Spleen (tissue), 11 donors: ENCODE measurements around the gene PITPNB. TPM values are rescaled to one million over a fixed set of nuclear protein-coding genes. Genes with fewer than 3 reads are reported as not detected.

Experiments
- DNase-seq: peaks from one replicate; pipeline ENCODE4 v3.0.0-alpha.2; 2020
- H3K27ac ChIP-seq, 8 donors: fragments of 200-600 bp; sonication (generic) in 7 of 8; 1 replicate in 4 of 8; 2 replicates in 4 of 8; pipeline versions ENCODE4 v1.5.0 to v1.8.0; 2016 to 2021; ENCODE audit warnings: inconsistent platforms in 4 of 8, mild to moderate bottlenecking in 4 of 8, moderate library complexity in 1 of 8
- H3K27me3 ChIP-seq, 7 donors: fragments of 200-600 bp; sonication (generic) in 6 of 7; replicated peaks in 1 of 7; 1 replicate in 4 of 7; 2 replicates in 3 of 7; pipeline versions ENCODE4 v1.5.0 to v1.8.0; 2016 to 2021; ENCODE audit warnings: inconsistent platforms in 3 of 7, mild to moderate bottlenecking in 1 of 7
- H3K36me3 ChIP-seq, 6 donors: fragments of 200-600 bp; sonication (generic) in 5 of 6; 1 replicate in 4 of 6; 2 replicates in 2 of 6; pipeline versions ENCODE4 v1.5.0 to v1.8.0; 2016 to 2021; ENCODE audit warnings: inconsistent platforms in 2 of 6
- H3K4me1 ChIP-seq, 6 donors: fragments of 200-600 bp; sonication (generic) in 5 of 6; 1 replicate in 3 of 6; 2 replicates in 3 of 6; pipeline versions ENCODE4 v1.5.0 to v1.8.0; 2016 to 2021; ENCODE audit warnings: inconsistent platforms in 3 of 6
- H3K4me3 ChIP-seq, 8 donors: fragments of 200-600 bp; sonication (generic) in 7 of 8; 1 replicate in 4 of 8; 2 replicates in 4 of 8; pipeline versions ENCODE4 v1.5.0 to v1.8.0; 2016 to 2021; ENCODE audit warnings: inconsistent platforms in 4 of 8, mild to moderate bottlenecking in 4 of 8, moderate library complexity in 2 of 8
- H3K9me3 ChIP-seq, 8 donors: fragments of 200-600 bp; sonication (generic) in 7 of 8; 1 replicate in 4 of 8; 2 replicates in 4 of 8; pipeline versions ENCODE4 v1.5.0 to v1.8.0; 2016 to 2021; ENCODE audit warnings: inconsistent platforms in 4 of 8
- POLR2A ChIP-seq, 3 donors: fragments of 450-650 bp; IDR thresholded peaks; one replicate each; pipeline ENCODE4 v1.5.1; 2017; ENCODE audit warnings: antibody characterized with exemption in 3 of 3, mild to moderate bottlenecking in 1 of 3
- POLR2AphosphoS5 ChIP-seq, 3 donors: sonication (generic); formaldehyde crosslinking; IDR thresholded peaks; one replicate each; pipeline ENCODE4 v1.5.1; 2017; ENCODE audit warnings: antibody characterized with exemption in 3 of 3
- WGBS, 5 donors: extraction: QIAGEN DNeasy Blood & Tissue Kit in 3 of 5; methylation state at CpG; one replicate each; pipeline versions ENCODE4 v1.1.5 to v1.1.7; 2013 to 2018; 5-methylcytosine and 5-hydroxymethylcytosine counted together
- intact Hi-C: fragments of 100-400 bp; cut with DNase I; formaldehyde crosslinking; loops from one replicate; pipeline ENCODE4 v1.15.0; 2023; ENCODE audit warnings: low total_unique reads
- polyA plus RNA-seq, 3 donors: library from polyadenylated mRNA; stranded (reverse); fragments of 200-250 nt; gene quantifications; one replicate each; pipeline ENCODE4 v1.2.1, GENCODE V29; 2013
- total RNA-seq, 7 donors: library from RNA; depleted of rRNA in 3 of 7; stranded (reverse); fragments of >200 nt in 3 of 7; fragmentation: NEBNext Ultra II Directional in 4 of 7; extraction: Animal tissue kit (Norgen Biotek cat#: 25700) in 4 of 7; gene quantifications; one replicate each; pipeline versions ENCODE4 v1.1.0 to v1.2.1, GENCODE V29; 2016 to 2021
- TF ChIP-seq, protein P1 (sequence below), 11 experiments: fragments of 200-600 bp in 7 of 11; fragments of 450-650 bp in 4 of 11; sonication (generic) in 4 of 11; IDR thresholded peaks in 8 of 11; conservative IDR thresholded peaks in 3 of 11; 1 replicate in 7 of 11; 2 replicates in 4 of 11; pipeline versions ENCODE4 v1.4.0 to v1.8.0; 2016 to 2021; ENCODE audit warnings: antibody characterized with exemption in 11 of 11, inconsistent platforms in 4 of 11, mild to moderate bottlenecking in 1 of 11
- donor health status: healthy with polysubstance abuse.
- donor health status: DM: no; HTN: no; CAD: no; lungs with moderate emphysema.
- donor health status: DM: no; HTN: no; CAD: no.
- donor health status: Bipolar disorder and iron deficiency.
- donor health status: healthy.
- donor health status: DM: no; HTN: no; CAD: no.
- donor health status: DM: yes; HTN: yes; CAD: no.

PITPNB gene
- total and polyA plus RNA-seq, 10 donors, result 17.5 to 67.2 (median 48.9) TPM

DNA sequence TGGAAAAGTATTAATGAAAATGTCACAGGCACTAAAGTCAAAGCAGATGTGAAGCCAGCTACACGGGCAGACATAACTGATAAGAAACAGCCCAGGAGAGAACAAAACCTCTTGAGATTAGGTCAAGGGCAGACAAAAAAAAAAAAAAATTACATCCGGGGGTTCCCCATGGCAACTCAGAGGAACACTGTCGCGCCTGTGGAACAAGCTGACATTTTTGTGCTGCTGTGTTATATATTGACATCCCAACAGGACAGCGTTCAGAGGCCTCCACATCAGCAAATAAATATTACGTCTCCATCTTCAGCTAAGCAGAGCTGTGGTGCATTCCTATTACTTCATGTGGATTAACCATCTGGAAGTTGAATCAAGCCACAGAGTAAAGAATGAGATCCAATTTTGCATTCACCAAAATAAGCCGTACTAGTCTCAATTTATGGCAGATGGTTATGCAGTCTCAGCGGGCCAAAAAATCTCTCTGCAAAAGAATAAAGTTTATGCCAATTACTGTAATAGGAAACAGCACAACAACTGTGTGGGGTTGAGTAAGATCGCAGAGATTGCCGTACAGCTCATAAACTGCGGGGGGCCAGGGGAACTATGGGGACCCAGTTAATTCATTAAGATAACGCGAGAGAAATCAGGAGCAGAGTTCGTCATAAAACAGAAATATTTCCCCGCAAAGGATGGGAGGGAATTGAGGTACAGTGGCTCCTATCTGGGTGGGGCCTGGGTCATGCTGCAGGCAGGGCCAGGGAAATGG, 76.2 kb downstream of the PITPNB start:
- H3K4me3 ChIP-seq, result no peak overlapping the region
- no peak for DNase-seq
- peaks cover 0 to 13% (median 0%) of the 10 kb centered on the region in 6 donors for H3K4me1 ChIP-seq
- 82 to 87% (median 85%) methylated on average over 15 of the region's 15 CpGs for WGBS, 5 donors
- H3K27ac ChIP-seq, result no peak overlapping the region
- intact Hi-C loops, result no loop called here
- H3K36me3 ChIP-seq, result peaks cover 0 to 54% (median 0%) of the 10 kb centered on the region in 6 donors
- H3K9me3 ChIP-seq, result peaks cover 0 to 9% (median 1%) of the 10 kb centered on the region in 8 donors
- no peaks in the 10 kb centered on the region for H3K27me3 ChIP-seq
- TF ChIP-seq, protein P1, sequence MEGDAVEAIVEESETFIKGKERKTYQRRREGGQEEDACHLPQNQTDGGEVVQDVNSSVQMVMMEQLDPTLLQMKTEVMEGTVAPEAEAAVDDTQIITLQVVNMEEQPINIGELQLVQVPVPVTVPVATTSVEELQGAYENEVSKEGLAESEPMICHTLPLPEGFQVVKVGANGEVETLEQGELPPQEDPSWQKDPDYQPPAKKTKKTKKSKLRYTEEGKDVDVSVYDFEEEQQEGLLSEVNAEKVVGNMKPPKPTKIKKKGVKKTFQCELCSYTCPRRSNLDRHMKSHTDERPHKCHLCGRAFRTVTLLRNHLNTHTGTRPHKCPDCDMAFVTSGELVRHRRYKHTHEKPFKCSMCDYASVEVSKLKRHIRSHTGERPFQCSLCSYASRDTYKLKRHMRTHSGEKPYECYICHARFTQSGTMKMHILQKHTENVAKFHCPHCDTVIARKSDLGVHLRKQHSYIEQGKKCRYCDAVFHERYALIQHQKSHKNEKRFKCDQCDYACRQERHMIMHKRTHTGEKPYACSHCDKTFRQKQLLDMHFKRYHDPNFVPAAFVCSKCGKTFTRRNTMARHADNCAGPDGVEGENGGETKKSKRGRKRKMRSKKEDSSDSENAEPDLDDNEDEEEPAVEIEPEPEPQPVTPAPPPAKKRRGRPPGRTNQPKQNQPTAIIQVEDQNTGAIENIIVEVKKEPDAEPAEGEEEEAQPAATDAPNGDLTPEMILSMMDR (IDR thresholded peaks at IDR 0.05 in 8 of 11, conservative IDR thresholded peaks at IDR 0.05 in 3 of 11), result no peak
- TF ChIP-seq POLR2AphosphoS5 (IDR thresholded peaks at IDR 0.05) (no peak), POLR2A (IDR thresholded peaks at IDR 0.05) (no peak)

DNA sequence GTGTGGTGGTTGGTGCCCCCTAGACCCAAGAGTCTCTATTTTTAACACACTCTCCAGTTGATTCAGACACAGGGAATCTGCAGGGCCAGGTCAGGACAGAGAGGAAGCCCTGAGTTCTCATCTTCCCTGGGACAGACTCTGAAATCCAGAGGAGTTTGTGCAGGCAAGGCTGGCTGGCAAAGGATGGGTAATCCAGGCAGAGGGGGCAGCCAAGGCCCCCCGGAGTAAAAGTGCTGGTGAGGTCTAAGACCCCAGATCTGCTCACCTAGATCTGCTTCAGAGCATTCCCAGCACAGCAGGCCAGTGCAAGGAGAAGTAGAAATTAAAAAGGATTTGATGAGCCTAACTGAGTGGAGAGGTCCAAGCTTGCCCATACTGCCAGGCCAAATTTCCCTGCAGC, 76.9 kb downstream of the PITPNB start:
- TF ChIP-seq, protein P1 (IDR thresholded peaks at IDR 0.05 in 8 of 11, conservative IDR thresholded peaks at IDR 0.05 in 3 of 11), result no peak
- TF ChIP-seq POLR2A (IDR thresholded peaks at IDR 0.05) (no peak), POLR2AphosphoS5 (IDR thresholded peaks at IDR 0.05) (no peak)
- peaks cover 0 to 10% (median 3%) of the 10 kb centered on the region in 8 donors for H3K9me3 ChIP-seq
- DNase-seq, result no peak
- 73 to 88% (median 85%) methylated on average over 1 of the region's 1 CpG for WGBS, 5 donors
- H3K4me3 ChIP-seq, result no peak overlapping the region
- peaks cover 0 to 13% (median 0%) of the 10 kb centered on the region in 6 donors for H3K4me1 ChIP-seq
- intact Hi-C loops, result no loop called here
- no peaks in the 10 kb centered on the region for H3K27me3 ChIP-seq
- no peak overlapping the region for H3K27ac ChIP-seq
- peaks cover 0 to 47% (median 0%) of the 10 kb centered on the region in 6 donors for H3K36me3 ChIP-seq

GRCh38 chr22:27840436-27840835, 78.6 kb downstream of the PITPNB start:
- TF ChIP-seq POLR2AphosphoS5 (IDR thresholded peaks at IDR 0.05) (peak in 1 of 3 donors; percentile 13), POLR2A (IDR thresholded peaks at IDR 0.05) (no peak)
- TF ChIP-seq, protein P1 (IDR thresholded peaks at IDR 0.05 in 8 of 11, conservative IDR thresholded peaks at IDR 0.05 in 3 of 11), result no peak
- no peaks in the 10 kb centered on the region for H3K27me3 ChIP-seq
- H3K9me3 ChIP-seq, result peaks cover 0 to 10% (median 3%) of the 10 kb centered on the region in 8 donors
- no peak for DNase-seq
- 87 to 95% (median 93%) methylated on average over 6 to 7 of the region's 7 CpGs for WGBS, 5 donors
- peaks cover 0 to 31% (median 0%) of the 10 kb centered on the region in 6 donors for H3K36me3 ChIP-seq
- intact Hi-C loops, result no loop called here
- H3K4me1 ChIP-seq, result peaks cover 0 to 13% (median 0%) of the 10 kb centered on the region in 6 donors
- H3K4me3 ChIP-seq, result no peak overlapping the region
- no peak overlapping the region for H3K27ac ChIP-seq

DNA sequence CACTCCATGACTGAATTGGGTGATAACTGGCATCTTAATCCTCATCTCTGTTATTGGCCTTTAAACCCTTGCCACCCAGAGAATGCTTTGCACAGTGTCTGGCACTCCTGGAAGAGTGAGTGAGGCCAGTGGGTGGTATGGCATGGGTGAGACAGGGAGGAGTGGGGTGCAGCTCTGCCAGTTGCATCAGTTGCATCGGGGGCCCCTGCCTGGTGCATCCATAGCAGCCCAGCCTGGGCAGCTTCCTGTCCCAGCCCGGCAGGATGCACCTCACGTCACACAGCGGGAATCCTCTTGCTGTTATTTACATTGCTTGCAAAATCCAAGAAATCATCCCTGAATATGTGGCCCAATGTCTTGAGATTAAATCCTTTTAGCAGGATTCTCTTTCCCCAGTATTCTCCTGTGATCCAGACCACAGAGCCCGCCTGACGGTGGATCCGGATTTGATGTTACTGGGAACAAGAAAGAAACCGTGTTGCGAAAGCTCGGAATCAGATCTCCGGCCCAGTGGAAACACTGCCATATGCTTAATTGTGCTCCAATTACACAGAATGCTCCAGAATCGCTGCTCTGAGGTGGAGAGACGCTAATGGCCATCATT, 79.9 kb downstream of the PITPNB start:
- intact Hi-C loops, result no loop called here
- H3K36me3 ChIP-seq, result peaks cover 0 to 31% (median 0%) of the 10 kb centered on the region in 6 donors
- TF ChIP-seq POLR2A (IDR thresholded peaks at IDR 0.05) (no peak), POLR2AphosphoS5 (IDR thresholded peaks at IDR 0.05) (no peak)
- TF ChIP-seq, protein P1 (IDR thresholded peaks at IDR 0.05 in 8 of 11, conservative IDR thresholded peaks at IDR 0.05 in 3 of 11), result no peak
- peaks cover 0 to 13% (median 0%) of the 10 kb centered on the region in 6 donors for H3K4me1 ChIP-seq
- H3K27ac ChIP-seq, result no peak overlapping the region
- H3K9me3 ChIP-seq, result peaks cover 0 to 10% (median 3%) of the 10 kb centered on the region in 8 donors
- no peaks in the 10 kb centered on the region for H3K27me3 ChIP-seq
- DNase-seq, result no peak
- 86 to 94% (median 93%) methylated on average over 13 of the region's 13 CpGs for WGBS, 5 donors
- no peak overlapping the region for H3K4me3 ChIP-seq
